ENCODE measurements around the gene DCLK3.

- TF ChIP-seq, protein P1, sequence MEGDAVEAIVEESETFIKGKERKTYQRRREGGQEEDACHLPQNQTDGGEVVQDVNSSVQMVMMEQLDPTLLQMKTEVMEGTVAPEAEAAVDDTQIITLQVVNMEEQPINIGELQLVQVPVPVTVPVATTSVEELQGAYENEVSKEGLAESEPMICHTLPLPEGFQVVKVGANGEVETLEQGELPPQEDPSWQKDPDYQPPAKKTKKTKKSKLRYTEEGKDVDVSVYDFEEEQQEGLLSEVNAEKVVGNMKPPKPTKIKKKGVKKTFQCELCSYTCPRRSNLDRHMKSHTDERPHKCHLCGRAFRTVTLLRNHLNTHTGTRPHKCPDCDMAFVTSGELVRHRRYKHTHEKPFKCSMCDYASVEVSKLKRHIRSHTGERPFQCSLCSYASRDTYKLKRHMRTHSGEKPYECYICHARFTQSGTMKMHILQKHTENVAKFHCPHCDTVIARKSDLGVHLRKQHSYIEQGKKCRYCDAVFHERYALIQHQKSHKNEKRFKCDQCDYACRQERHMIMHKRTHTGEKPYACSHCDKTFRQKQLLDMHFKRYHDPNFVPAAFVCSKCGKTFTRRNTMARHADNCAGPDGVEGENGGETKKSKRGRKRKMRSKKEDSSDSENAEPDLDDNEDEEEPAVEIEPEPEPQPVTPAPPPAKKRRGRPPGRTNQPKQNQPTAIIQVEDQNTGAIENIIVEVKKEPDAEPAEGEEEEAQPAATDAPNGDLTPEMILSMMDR (IDR thresholded peaks at IDR 0.05; ENCODE audit: low read length), result no peak
- TF ChIP-seq EZH2 (IDR thresholded peaks at IDR 0.05; ENCODE audit: borderline replicate concordance, low read length), result no peak
Observed at GRCh38 chr3:36751326-36751725, 13.0 kb downstream of the DCLK3 start.

Data from OCI-LY1 (cell line).